Naive thymus-derived CD4-positive, alpha-beta T cell (primary cell): ENCODE data around the gene WDHD1. TPM values are rescaled to one million over a fixed set of nuclear protein-coding genes. Genes with fewer than 3 reads are reported as not detected.

Experiments
- ATAC-seq: fragments of 150-1000 bp; cut with Tn5 transposase; 2 replicates; pipeline ENCODE4 v1.10.0; 2021; ENCODE audit warnings: mild to moderate bottlenecking, moderate library complexity
- CTCF ChIA-PET: fragments of 350-600 bp; sonication (Branson Sonifier 250); formaldehyde crosslinking; loops from one replicate; lab custom pipeline; 2021; ENCODE audit warnings: antibody characterized with exemption; lab: Charles Lee
- POLR2A ChIA-PET: fragments of 350-600 bp; sonication (Branson Sonifier 250); formaldehyde crosslinking; loops from one replicate; lab custom pipeline; 2021; ENCODE audit warnings: antibody characterized with exemption, inconsistent platforms; lab: Charles Lee
- DNase-seq, 9 donors: peaks; one replicate each; pipeline versions ENCODE4 v3.0.0 to v3.0.0-alpha.2; 2020 to 2022; ENCODE audit warnings: mixed read lengths in 1 of 9
- H3K27ac ChIP-seq: one replicate; pipeline ENCODE4 v1.7.0; 2013; ENCODE audit warnings: mild to moderate bottlenecking, low read depth, low read length, moderate library complexity
- H3K27me3 ChIP-seq, 2 donors: one replicate each; pipeline ENCODE4 v1.7.0; 2013; ENCODE audit warnings: low read length in 2 of 2, mild to moderate bottlenecking in 2 of 2, moderate library complexity in 2 of 2; ENCODE audit not compliant: control insufficient read depth in 2 of 2, insufficient read depth in 2 of 2
- H3K36me3 ChIP-seq, 3 experiments: 1 replicate in 2 of 3; 2 replicates in 1 of 3; pipeline ENCODE4 v1.7.0; 2013; ENCODE audit warnings: low read length in 3 of 3, mild to moderate bottlenecking in 3 of 3, moderate library complexity in 1 of 3; ENCODE audit not compliant: insufficient read depth in 3 of 3, control insufficient read depth in 2 of 3
- H3K4me1 ChIP-seq, 2 donors: one replicate each; pipeline ENCODE4 v1.7.0; 2013; ENCODE audit warnings: low read length in 2 of 2, mild to moderate bottlenecking in 2 of 2, moderate library complexity in 1 of 2; ENCODE audit not compliant: control insufficient read depth in 2 of 2, insufficient read depth in 2 of 2
- H3K4me3 ChIP-seq: 2 replicates; pipeline ENCODE4 v1.7.0; 2013; ENCODE audit warnings: mild to moderate bottlenecking, low read length
- H3K9me3 ChIP-seq, 3 experiments: 1 replicate in 2 of 3; 2 replicates in 1 of 3; pipeline ENCODE4 v1.7.0; 2013; ENCODE audit warnings: low read length in 3 of 3; ENCODE audit not compliant: control insufficient read depth in 2 of 3
- H3K27ac Mint-ChIP-seq, 9 donors: one replicate each; pipeline ENCODE4 v1.8.0; 2020 to 2022; ENCODE audit warnings: mixed read lengths in 9 of 9, mild to moderate bottlenecking in 8 of 9, moderate library complexity in 5 of 9, inconsistent platforms in 2 of 9
- H3K27me3 Mint-ChIP-seq, 5 donors: one replicate each; pipeline ENCODE4 v1.8.0; 2021 to 2022; ENCODE audit warnings: mixed read lengths in 5 of 5, mild to moderate bottlenecking in 1 of 5
- H3K36me3 Mint-ChIP-seq, 5 donors: one replicate each; pipeline ENCODE4 v1.8.0; 2020 to 2022; ENCODE audit warnings: mixed read lengths in 5 of 5, mild to moderate bottlenecking in 3 of 5, inconsistent platforms in 1 of 5
- H3K4me1 Mint-ChIP-seq, 7 donors: one replicate each; pipeline ENCODE4 v1.8.0; 2020 to 2022; ENCODE audit warnings: mixed read lengths in 7 of 7, mild to moderate bottlenecking in 3 of 7, inconsistent platforms in 1 of 7
- H3K4me3 Mint-ChIP-seq, 10 donors: one replicate each; pipeline ENCODE4 v1.8.0; 2020 to 2022; ENCODE audit warnings: mild to moderate bottlenecking in 10 of 10, mixed read lengths in 10 of 10, moderate library complexity in 6 of 10, inconsistent platforms in 2 of 10
- H3K9me3 Mint-ChIP-seq, 11 donors: one replicate each; pipeline ENCODE4 v1.8.0; 2020 to 2022; ENCODE audit warnings: mixed read lengths in 11 of 11, mild to moderate bottlenecking in 4 of 11, inconsistent platforms in 1 of 11, moderate library complexity in 1 of 11
- intact Hi-C, 2 donors: fragments of 100-400 bp; cut with micrococcal nuclease; formaldehyde crosslinking; loops; one replicate each; pipeline ENCODE4 v1.15.1; 2023
- polyA plus RNA-seq, 2 donors: library from polyadenylated mRNA; unstranded; fragments of 300-500 nt; fragmentation: Illumina TruSeq; gene quantifications; one replicate each; pipeline ENCODE4 v1.2.3, GENCODE V29; 2021
- total RNA-seq, 6 experiments: library from RNA in 5 of 6; stranded (reverse) in 5 of 6; gene quantifications; 1 replicate in 5 of 6; 2 replicates in 1 of 6; pipeline ENCODE4 v1.2.3 and lab custom pipeline; 2021 to 2026

Gene WDHD1
- total and polyA plus RNA-seq, 7 experiments from 2014 or later: 1.6 to 26.6 (median 3.3) TPM

- Mint-ChIP-seq H3K9me3 (no peaks in the 10 kb centered on the region), H3K27ac (peak overlapping the region in 3 of 9 donors; percentile 42 to 53 (median 49)), H3K27me3 (no peaks in the 10 kb centered on the region), H3K4me3 (no peak overlapping the region), H3K36me3 (peaks cover 0 to 8% (median 2%) of the 10 kb centered on the region in 5 donors), H3K4me1 (peaks cover 30 to 64% (median 55%) of the 10 kb centered on the region in 7 donors)
- no peaks in the 10 kb centered on the region for H3K27me3 ChIP-seq
- no peak overlapping the region for H3K4me3 ChIP-seq
- H3K36me3 ChIP-seq: no peaks in the 10 kb centered on the region
- no peaks in the 10 kb centered on the region for H3K9me3 ChIP-seq
- H3K4me1 ChIP-seq: peaks cover 0 to 3% of the 10 kb centered on the region in 2 donors
- intact Hi-C loops: loop anchor here in 1 of 2 donors (2.0 kb wide), 1 partner anchor 87 kb away; no protein-coding TSS in a partner anchor
- CTCF ChIA-PET: interaction anchor here (2.9 kb wide), 1 partner anchor 10 kb away, joined by 15 read pairs; no protein-coding TSS in a partner anchor
- DNase-seq: no peak
- no peak overlapping the region for H3K27ac ChIP-seq
- no peak for ATAC-seq
- POLR2A ChIA-PET: interaction anchor here (1.0 kb wide), 1 partner anchor 10 kb away, joined by 4 read pairs; no protein-coding TSS in a partner anchor
These were observed 135.2 kb downstream of the WDHD1 start for GRCh38 chr14:54891471-54892245.

DNA sequence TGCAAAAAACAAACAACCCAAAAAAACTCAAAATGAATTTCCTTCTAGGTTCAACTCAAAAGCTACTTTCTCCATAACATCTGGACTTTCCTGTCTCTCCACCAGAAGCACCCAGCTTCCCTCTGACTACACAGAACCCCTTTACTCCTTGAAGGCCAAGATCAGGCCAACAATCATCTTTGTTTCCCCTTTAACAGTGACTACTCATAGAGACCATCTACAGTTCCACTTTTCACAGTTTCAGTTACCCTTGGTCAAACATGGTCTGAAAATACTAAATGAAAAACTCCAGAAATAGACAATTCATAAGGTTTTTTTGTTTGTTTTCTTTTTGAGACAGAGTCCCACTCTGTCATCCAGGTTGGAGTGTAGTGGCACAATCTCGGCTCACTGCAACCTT lies 136.1 kb downstream of the WDHD1 start:
- Histone ChIP-seq H3K4me1 (peaks cover 0 to 3% of the 10 kb centered on the region in 2 donors), H3K9me3 (no peaks in the 10 kb centered on the region), H3K4me3 (no peak overlapping the region), H3K27me3 (no peaks in the 10 kb centered on the region), H3K36me3 (no peaks in the 10 kb centered on the region), H3K27ac (no peak overlapping the region)
- intact Hi-C loops: no loop called here
- DNase-seq: no peak
- ATAC-seq: no peak
- ChIA-PET CTCF (interaction anchor here (0.6 to 2.9 kb wide), 3 partner anchors 9 to 17 kb away, joined by 4 to 15 read pairs (median 4); partner anchors contain the start of gene GCH1), POLR2A (interaction anchor here (1.0 to 1.8 kb wide), 3 partner anchors 9 to 20 kb away, joined by 3 to 9 read pairs (median 7); no protein-coding TSS in a partner anchor)
- no peaks in the 10 kb centered on the region for H3K9me3 Mint-ChIP-seq
- peak overlapping the region in 4 of 9 donors; percentile 2 to 55 (median 18) for H3K27ac Mint-ChIP-seq
- peaks cover 0 to 8% (median 2%) of the 10 kb centered on the region in 5 donors for H3K36me3 Mint-ChIP-seq
- no peaks in the 10 kb centered on the region for H3K27me3 Mint-ChIP-seq
- H3K4me1 Mint-ChIP-seq: peaks cover 28 to 60% (median 51%) of the 10 kb centered on the region in 7 donors
- no peak overlapping the region for H3K4me3 Mint-ChIP-seq

- ChIA-PET POLR2A (interaction anchor here (1.0 to 1.8 kb wide), 3 partner anchors 8 to 20 kb away, joined by 3 to 9 read pairs (median 7); no protein-coding TSS in a partner anchor), CTCF (interaction anchor here (0.9 to 2.9 kb wide), 2 partner anchors 8 to 13 kb away, joined by 4 to 15 read pairs; partner anchors contain the start of gene GCH1)
- Histone ChIP-seq H3K9me3 (no peaks in the 10 kb centered on the region), H3K36me3 (no peaks in the 10 kb centered on the region), H3K27ac (no peak overlapping the region), H3K27me3 (no peaks in the 10 kb centered on the region), H3K4me1 (peaks cover 0 to 3% of the 10 kb centered on the region in 2 donors), H3K4me3 (no peak overlapping the region)
- Mint-ChIP-seq H3K27ac (peak overlapping the region in 5 of 9 donors; percentile 21 to 56 (median 32)), H3K27me3 (no peaks in the 10 kb centered on the region), H3K4me3 (no peak overlapping the region), H3K4me1 (peaks cover 24 to 57% (median 48%) of the 10 kb centered on the region in 7 donors), H3K9me3 (no peaks in the 10 kb centered on the region), H3K36me3 (peaks cover 0 to 8% (median 3%) of the 10 kb centered on the region in 5 donors)
- intact Hi-C loops: no loop called here
- ATAC-seq (no peak), DNase-seq (no peak)
These were observed 137.0 kb downstream of the WDHD1 start for GRCh38 chr14:54889919-54890318.

Other genes starting within 250 kb of the WDHD1 start
- gene GCH1, start 124.3 kb downstream of the WDHD1 start, total RNA-seq: 10 to 100 TPM; 21.4 to 64.1 (median 23.2) TPM
- 10 to 100 TPM; 23.1 to 25.7 TPM for gene GCH1, start 124.3 kb downstream of the WDHD1 start, polyA plus RNA-seq
- gene SOCS4, start 137 bp upstream of the WDHD1 start, total RNA-seq: 10 to 100 TPM; 21.2 to 30.3 (median 22.1) TPM
- gene SOCS4, start 137 bp upstream of the WDHD1 start, polyA plus RNA-seq: 1 to 10 TPM; 1.2 to 2.2 TPM
- 100 to 1,000 TPM in 3 of 5 experiments, 10 to 100 TPM in 2; 65.1 to 143 (median 111) TPM for gene MAPK1IP1L, start 24.5 kb upstream of the WDHD1 start, total RNA-seq
- gene MAPK1IP1L, start 24.5 kb upstream of the WDHD1 start, polyA plus RNA-seq: 10 to 100 TPM; 63.1 to 79.7 TPM
- 10 to 100 TPM in 4 of 5 experiments, 1 to 10 TPM in 1; 7.5 to 71.7 (median 12.4) TPM for gene LGALS3, start 102.2 kb upstream of the WDHD1 start, total RNA-seq
- under 1 TPM; 0.35 to 0.51 TPM for gene LGALS3, start 102.2 kb upstream of the WDHD1 start, polyA plus RNA-seq
- 10 to 100 TPM in 1 of 5 experiments, under 1 TPM in 1, not detected in 3; 0.49 to 46.7 TPM for gene DLGAP5, start 164.5 kb upstream of the WDHD1 start, total RNA-seq
- gene DLGAP5, start 164.5 kb upstream of the WDHD1 start, polyA plus RNA-seq: not detected
- 10 to 100 TPM; 22.0 to 27.3 (median 25.8) TPM for gene FBXO34, start 244.3 kb upstream of the WDHD1 start, total RNA-seq
- 10 to 100 TPM; 25.4 to 42.1 TPM for gene FBXO34, start 244.3 kb upstream of the WDHD1 start, polyA plus RNA-seq